Body of pancreas (tissue), 4 donors: ENCODE data around the gene SETD9. TPM values are rescaled to one million over a fixed set of nuclear protein-coding genes. Genes with fewer than 3 reads are reported as not detected.

Experiments used
- ATAC-seq: fragments of 150-250 bp; one replicate; pipeline ENCODE4 v1.9.1; 2016
- DNase-seq, 4 donors: peaks; one replicate each; pipeline ENCODE4 v3.0.0-alpha.2; 2019
- H3K27ac ChIP-seq, 4 donors: fragments of 200-600 bp; sonication (generic); 1 replicate in 3 of 4; 2 replicates in 1 of 4; pipeline versions ENCODE4 v1.5.1 to v1.6.1; 2016 to 2019; ENCODE audit warnings: mild to moderate bottlenecking in 1 of 4, mixed read lengths in 1 of 4, moderate library complexity in 1 of 4
- H3K27me3 ChIP-seq, 2 donors: fragments of 200-600 bp; sonication (generic); one replicate each; pipeline ENCODE4 v1.6.0; 2016; ENCODE audit warnings: mild to moderate bottlenecking in 1 of 2
- H3K36me3 ChIP-seq, 2 donors: fragments of 200-600 bp; sonication (generic); replicated peaks in 1 of 2; 2 replicates each; pipeline ENCODE4 v1.5.1; 2016; ENCODE audit warnings: low read depth in 2 of 2; ENCODE audit not compliant: insufficient read depth in 1 of 2
- H3K4me1 ChIP-seq: fragments of 200-600 bp; sonication (generic); one replicate; pipeline ENCODE4 v1.6.0; 2016
- H3K4me3 ChIP-seq, 2 donors: fragments of 200-600 bp; sonication (generic); 1 replicate in 1 of 2; 2 replicates in 1 of 2; pipeline ENCODE4 v1.5.1; 2016 to 2019
- H3K9me3 ChIP-seq, 3 donors: fragments of 200-600 bp; sonication (generic); 1 replicate in 2 of 3; 2 replicates in 1 of 3; pipeline ENCODE4 v1.5.1; 2016
- POLR2A ChIP-seq, 3 donors: fragments of 450-650 bp; IDR thresholded peaks; one replicate each; pipeline ENCODE4 v1.6.1; 2016; ENCODE audit warnings: antibody characterized with exemption in 3 of 3, mild to moderate bottlenecking in 2 of 3
- WGBS, 2 donors: methylation state at CpG; one replicate each; pipeline ENCODE4 v1.1.5; 2017; 5-methylcytosine and 5-hydroxymethylcytosine counted together
- intact Hi-C: fragments of 100-400 bp; cut with DNase I; formaldehyde crosslinking; loops from one replicate; pipeline ENCODE4 v1.15.1; 2023
- total RNA-seq, 2 donors: library from RNA; depleted of rRNA; stranded (reverse); fragments of >200 nt; gene quantifications; one replicate each; pipeline ENCODE4 v1.1.0, GENCODE V29; 2016
- TF ChIP-seq, protein P1 (sequence below), 7 experiments: fragments of 450-650 bp in 4 of 7; fragments of 200-600 bp in 3 of 7; sonication (generic) in 3 of 7; IDR thresholded peaks; one replicate each; pipeline ENCODE4 v1.5.1; 2016 to 2019; ENCODE audit warnings: antibody characterized with exemption in 7 of 7

The SETD9 gene
- total RNA-seq, 2 donors from 2014 or later = 4.6 to 10.1 TPM

DNA sequence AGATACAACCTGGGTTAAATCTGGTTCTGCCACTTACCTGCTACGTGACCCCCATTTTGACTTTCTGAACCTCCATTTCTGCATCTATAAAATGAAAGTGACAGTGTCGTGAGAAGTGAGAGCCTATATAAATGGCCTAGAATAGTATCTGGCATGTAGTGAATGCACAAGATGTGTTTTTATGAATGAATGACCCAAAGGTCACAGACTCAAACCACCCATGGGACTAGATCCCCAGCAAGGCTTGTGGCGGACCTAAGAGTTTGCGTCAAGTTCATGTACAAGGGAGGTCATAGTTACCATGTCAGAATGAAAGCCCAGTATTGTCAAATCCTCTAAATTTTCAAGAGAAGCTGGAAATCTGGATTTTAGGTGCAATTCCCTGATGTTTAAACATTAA, 11.2 kb upstream of the SETD9 start:
- no peak for ATAC-seq
- intact Hi-C loops = no loop called here
- Histone ChIP-seq H3K27ac (no peak overlapping the region), H3K36me3 (no peaks in the 10 kb centered on the region), H3K4me1 (no peaks in the 10 kb centered on the region), H3K27me3 (no peaks in the 10 kb centered on the region), H3K9me3 (no peaks in the 10 kb centered on the region), H3K4me3 (no peak overlapping the region)
- no peak for TF ChIP-seq POLR2A (IDR thresholded peaks at IDR 0.05)
- TF ChIP-seq, protein P1, sequence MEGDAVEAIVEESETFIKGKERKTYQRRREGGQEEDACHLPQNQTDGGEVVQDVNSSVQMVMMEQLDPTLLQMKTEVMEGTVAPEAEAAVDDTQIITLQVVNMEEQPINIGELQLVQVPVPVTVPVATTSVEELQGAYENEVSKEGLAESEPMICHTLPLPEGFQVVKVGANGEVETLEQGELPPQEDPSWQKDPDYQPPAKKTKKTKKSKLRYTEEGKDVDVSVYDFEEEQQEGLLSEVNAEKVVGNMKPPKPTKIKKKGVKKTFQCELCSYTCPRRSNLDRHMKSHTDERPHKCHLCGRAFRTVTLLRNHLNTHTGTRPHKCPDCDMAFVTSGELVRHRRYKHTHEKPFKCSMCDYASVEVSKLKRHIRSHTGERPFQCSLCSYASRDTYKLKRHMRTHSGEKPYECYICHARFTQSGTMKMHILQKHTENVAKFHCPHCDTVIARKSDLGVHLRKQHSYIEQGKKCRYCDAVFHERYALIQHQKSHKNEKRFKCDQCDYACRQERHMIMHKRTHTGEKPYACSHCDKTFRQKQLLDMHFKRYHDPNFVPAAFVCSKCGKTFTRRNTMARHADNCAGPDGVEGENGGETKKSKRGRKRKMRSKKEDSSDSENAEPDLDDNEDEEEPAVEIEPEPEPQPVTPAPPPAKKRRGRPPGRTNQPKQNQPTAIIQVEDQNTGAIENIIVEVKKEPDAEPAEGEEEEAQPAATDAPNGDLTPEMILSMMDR (IDR thresholded peaks at IDR 0.05) = no peak
- DNase-seq = no peak
- WGBS, 2 donors = 85 to 93% methylated on average over 4 of the region's 4 CpGs

DNA sequence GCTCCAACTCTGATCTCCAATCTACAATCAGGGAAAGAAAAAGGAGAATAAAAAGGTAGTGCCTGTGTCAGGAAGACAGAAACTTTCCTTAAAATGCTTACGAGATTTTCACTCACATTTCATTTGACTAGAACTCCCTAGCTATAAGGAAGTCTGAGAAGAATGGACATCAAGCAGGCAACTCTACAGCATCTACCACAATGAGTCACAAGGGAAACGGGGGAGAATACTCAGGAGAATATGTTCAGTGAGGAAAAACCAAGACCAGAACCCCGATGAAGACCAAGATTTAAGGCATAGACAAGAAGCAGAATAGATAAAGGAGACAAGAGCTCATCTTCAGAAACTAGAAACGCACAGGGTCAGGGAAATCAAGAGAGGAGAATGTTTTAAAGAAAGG, 9.0 kb upstream of the SETD9 start:
- intact Hi-C loops = loop anchor here (10.0 kb wide), 1 partner anchor 324 kb away; no protein-coding TSS in a partner anchor
- Histone ChIP-seq H3K27ac (no peak overlapping the region), H3K27me3 (no peaks in the 10 kb centered on the region), H3K4me1 (no peaks in the 10 kb centered on the region), H3K9me3 (no peaks in the 10 kb centered on the region), H3K4me3 (no peak overlapping the region), H3K36me3 (no peaks in the 10 kb centered on the region)
- no peak for DNase-seq
- TF ChIP-seq, protein P1 (IDR thresholded peaks at IDR 0.05) = no peak
- TF ChIP-seq POLR2A (IDR thresholded peaks at IDR 0.05) = no peak
- 40 to 47% methylated on average over 4 of the region's 4 CpGs for whole genome bisulfite sequencing, 2 donors
- ATAC-seq = no peak

DNA sequence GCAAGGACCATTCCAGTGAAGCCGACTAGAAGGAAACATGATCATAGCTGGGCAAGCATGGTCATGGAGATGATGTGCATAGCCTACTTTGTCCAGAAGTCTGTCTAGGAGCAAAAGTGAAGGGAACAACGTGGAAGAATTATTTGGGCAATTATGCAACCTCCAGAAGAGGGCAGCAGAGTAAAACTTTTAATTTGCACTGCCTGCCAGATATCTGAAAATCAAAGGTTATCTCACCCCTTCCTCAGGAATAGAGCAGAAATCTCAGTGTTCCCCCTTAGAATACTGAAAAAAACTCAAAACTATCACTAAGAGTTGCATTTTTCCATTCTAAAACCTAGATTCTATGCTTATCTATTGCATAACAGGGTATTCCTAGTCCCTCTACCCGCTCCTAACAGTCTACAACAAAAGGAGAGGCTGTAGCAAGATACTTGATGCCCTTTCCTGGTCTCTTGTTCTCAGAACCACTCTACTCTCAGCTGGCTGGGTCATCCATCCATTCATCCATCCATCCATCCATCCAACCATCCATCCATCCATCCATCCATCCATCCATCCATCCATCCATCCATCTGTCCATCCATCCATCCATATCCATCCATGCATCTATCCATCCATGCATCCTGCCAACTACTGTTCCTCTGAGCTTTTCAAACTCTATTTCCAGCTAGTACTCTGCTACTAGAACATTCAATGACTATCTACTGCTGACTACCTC, 8.4 kb upstream of the SETD9 start:
- Histone ChIP-seq H3K27me3 (no peaks in the 10 kb centered on the region), H3K4me3 (no peak overlapping the region), H3K36me3 (no peaks in the 10 kb centered on the region), H3K27ac (no peak overlapping the region), H3K4me1 (no peaks in the 10 kb centered on the region), H3K9me3 (no peaks in the 10 kb centered on the region)
- WGBS, 2 donors = 26 to 28% methylated on average over 3 of the region's 3 CpGs
- intact Hi-C loops = loop anchor here (10.0 kb wide), 1 partner anchor 324 kb away; no protein-coding TSS in a partner anchor
- DNase-seq (peak; percentile 10 to 44 (median 22)), ATAC-seq (peak; percentile 71)
- no peak for TF ChIP-seq POLR2A (IDR thresholded peaks at IDR 0.05)
- TF ChIP-seq, protein P1 (IDR thresholded peaks at IDR 0.05) = peak; percentile 45 to 86 (median 77)

DNA sequence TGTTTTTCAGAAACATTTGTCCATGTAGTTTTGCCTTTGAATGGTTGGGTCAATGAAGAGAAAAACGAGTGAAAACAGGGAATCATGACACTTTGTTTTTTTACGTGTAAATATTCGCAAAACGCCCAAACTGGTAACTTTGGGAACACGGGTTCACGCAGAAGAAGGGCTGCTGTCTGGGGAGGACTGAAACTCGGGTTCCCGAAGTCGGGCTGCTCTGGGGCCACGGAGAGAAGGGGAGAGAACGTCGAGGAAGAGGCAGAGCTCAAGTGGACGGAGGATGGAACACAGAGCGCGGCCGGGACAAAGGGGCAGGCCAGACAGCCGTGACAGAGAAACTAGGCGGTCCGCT, 478 bp upstream of the SETD9 start:
- 0 to 2% methylated on average over 19 of the region's 19 CpGs for WGBS, 2 donors
- Histone ChIP-seq H3K27me3 (no peaks in the 10 kb centered on the region), H3K36me3 (no peaks in the 10 kb centered on the region), H3K4me3 (peak overlapping the region; percentile 20 to 32), H3K27ac (peak overlapping the region; percentile 93 to 99 (median 96)), H3K4me1 (peaks cover 15% of the 10 kb centered on the region), H3K9me3 (no peaks in the 10 kb centered on the region)
- ATAC-seq (peak; percentile 56), DNase-seq (no peak)
- intact Hi-C loops = loop anchor here (10.0 kb wide), 1 partner anchor 316 kb away; no protein-coding TSS in a partner anchor
- TF ChIP-seq, protein P1 (IDR thresholded peaks at IDR 0.05) = no peak
- TF ChIP-seq POLR2A (IDR thresholded peaks at IDR 0.05) = no peak
